CD4-positive, alpha-beta T cell treated with Interferon alpha-2 for 1 hour (primary cell): ENCODE measurements around the gene ROPN1L.
"Not testable (repeated sequence)": the region's sequence is repeated elsewhere in the genome, so short reads cannot be mapped to it uniquely, and the experiment has no call there.

Source experiments
- DNase-seq, 2 donors: peaks; one replicate each; pipeline ENCODE4 v3.0.0-alpha.2; 2020 to 2022

The ROPN1L gene

GRCh38 chr5:10503321-10503720 lies 61.6 kb downstream of the ROPN1L start:
- DNase-seq: no peak

GRCh38 chr5:10503997-10504793 lies 62.5 kb downstream of the ROPN1L start:
- no peak for DNase-seq

- peak in 1 of 2 donors; percentile 33 for DNase-seq
These were observed 63.9 kb downstream of the ROPN1L start for GRCh38 chr5:10505517-10506095.

GRCh38 chr5:10506535-10506934 lies 64.9 kb downstream of the ROPN1L start:
- no peak for DNase-seq

GRCh38 chr5:10507575-10508096 lies 66.0 kb downstream of the ROPN1L start:
- DNase-seq: no peak

- no peak for DNase-seq
These were observed 67.9 kb downstream of the ROPN1L start for GRCh38 chr5:10509575-10509974.

- DNase-seq: no peak
These were observed 70.3 kb downstream of the ROPN1L start for GRCh38 chr5:10511741-10512640.

GRCh38 chr5:10513501-10514442 lies 72.1 kb downstream of the ROPN1L start:
- no peak for DNase-seq

GRCh38 chr5:10514572-10514971 lies 72.9 kb downstream of the ROPN1L start:
- DNase-seq: not testable (repeated sequence)
